ENCODE data around the gene NUS1. TPM values are rescaled to one million over a fixed set of nuclear protein-coding genes. Genes with fewer than 3 reads are reported as not detected.

Gene NUS1
- total and polyA plus RNA-seq, 2 of the 13 experiments (the other 11 are each of a cell fraction or from before 2014, with no cell fraction given) = 18.3 to 18.6 TPM

- H3K9ac ChIP-seq (ENCODE audit: insufficient read depth, low read depth, low read length) = no peak overlapping the region
- WGBS (ENCODE audit: low lambda C conversion rate) = 92% methylated on average over 1 of the region's 1 CpG
- no peak for DNase-seq (ENCODE audit: low spot score)
- in situ Hi-C loops (cut with HindIII; ENCODE audit: extremely low pct_ligation_motif_present, low pct_unique_long_range_greater_than_20kb) (no loop called here), intact Hi-C loops (cut with micrococcal nuclease; ENCODE audit: unreplicated experiment) (no loop called here)
- ChIA-PET CTCF (ENCODE audit: low intra/inter-chr PET ratio, low total read pairs) (no interaction called here), POLR2A (no interaction called here)
- no peak overlapping the region for H3K27ac ChIP-seq (ENCODE audit: extremely low read length, insufficient read depth, low read length)
- TF ChIP-seq CEBPB (IDR thresholded peaks at IDR 0.05; ENCODE audit: borderline replicate concordance, low read depth, low read length) = peak; percentile 70; the same call in 1 of the 2 replicates
- TF ChIP-seq ATF7 (IDR thresholded peaks at IDR 0.05) = peak; percentile 8; the same call in 1 of the 2 replicates
- TF ChIP-seq ATF7 (CRISPR knock-in tag; IDR thresholded peaks at IDR 0.05) = no peak
- no peak for TF ChIP-seq DNMT1 (CRISPR knock-in tag; IDR thresholded peaks at IDR 0.05)
- peaks cover 3 to 30% of the 10 kb centered on the region in 2 experiments; a peak in 4 of 5 replicates for H3K36me3 ChIP-seq (replicated peaks in 1 of 2; ENCODE audit: control insufficient read depth in 1 of 2, insufficient read depth in 2 of 2, low read length in 2 of 2)
- H3K4me2 ChIP-seq (ENCODE audit: low read depth, low read length) = no peak overlapping the region
- no peak overlapping the region for H2AFZ ChIP-seq (ENCODE audit: low read length)
- peaks cover 98% of the 10 kb centered on the region for H3K79me2 ChIP-seq (ENCODE audit: insufficient read depth, low read length)
- H3K9me3 ChIP-seq (ENCODE audit: low read length) = no peaks in the 10 kb centered on the region
- no peak for FAIRE-seq
- peaks cover 39% of the 10 kb centered on the region for H3K4me1 ChIP-seq (ENCODE audit: insufficient read depth, low read length)
- no TSS peak for BruUV-seq (replicated peaks)
- no peaks in the 10 kb centered on the region for H3K27me3 ChIP-seq (ENCODE audit: control insufficient read depth in 1 of 2, insufficient read depth in 2 of 2, low read length in 2 of 2)
- no peak for ATAC-seq
- H3K4me3 ChIP-seq (replicated peaks in 1 of 3; ENCODE audit: insufficient read depth in 1 of 3, low read depth in 2 of 3, low read length in 3 of 3) = no peak overlapping the region
- peaks cover 56% of the 10 kb centered on the region for H4K20me1 ChIP-seq (ENCODE audit: insufficient read depth, low read length)
Observed at GRCh38 chr6:117684749-117685148, 9.5 kb downstream of the NUS1 start.

- Histone ChIP-seq H4K20me1 (ENCODE audit: insufficient read depth, low read length) (peaks cover 57% of the 10 kb centered on the region), H3K36me3 (replicated peaks in 1 of 2; ENCODE audit: control insufficient read depth in 1 of 2, insufficient read depth in 2 of 2, low read length in 2 of 2) (peaks cover 3 to 25% of the 10 kb centered on the region in 2 experiments; a peak in 4 of 5 replicates), H3K9me3 (ENCODE audit: low read length) (no peaks in the 10 kb centered on the region), H3K4me2 (ENCODE audit: low read depth, low read length) (no peak overlapping the region), H3K4me3 (replicated peaks in 1 of 3; ENCODE audit: insufficient read depth in 1 of 3, low read depth in 2 of 3, low read length in 3 of 3) (no peak overlapping the region), H3K79me2 (ENCODE audit: insufficient read depth, low read length) (peaks cover 98% of the 10 kb centered on the region), H3K9ac (ENCODE audit: insufficient read depth, low read depth, low read length) (no peak overlapping the region), H2AFZ (ENCODE audit: low read length) (no peak overlapping the region), H3K27ac (ENCODE audit: extremely low read length, insufficient read depth, low read length) (no peak overlapping the region), H3K27me3 (ENCODE audit: control insufficient read depth in 1 of 2, insufficient read depth in 2 of 2, low read length in 2 of 2) (no peaks in the 10 kb centered on the region), H3K4me1 (ENCODE audit: insufficient read depth, low read length) (peaks cover 33% of the 10 kb centered on the region)
- WGBS (ENCODE audit: low lambda C conversion rate) = 94% methylated on average over 2 of the region's 2 CpGs
- ATAC-seq (no peak), DNase-seq (ENCODE audit: low spot score) (no peak), FAIRE-seq (no peak)
- intact Hi-C loops (cut with micrococcal nuclease; ENCODE audit: unreplicated experiment) = no loop called here
- in situ Hi-C loops (cut with HindIII; ENCODE audit: extremely low pct_ligation_motif_present, low pct_unique_long_range_greater_than_20kb) = no loop called here
- CTCF ChIA-PET (ENCODE audit: low intra/inter-chr PET ratio, low total read pairs) = no interaction called here
- no TSS peak for BruUV-seq (replicated peaks)
- no peak for TF ChIP-seq JUNB (CRISPR knock-in tag; IDR thresholded peaks at IDR 0.05; ENCODE audit: borderline replicate concordance)
- peak; percentile 75 for TF ChIP-seq ZNF121 (CRISPR knock-in tag; IDR thresholded peaks at IDR 0.05)
- TF ChIP-seq, protein P1, sequence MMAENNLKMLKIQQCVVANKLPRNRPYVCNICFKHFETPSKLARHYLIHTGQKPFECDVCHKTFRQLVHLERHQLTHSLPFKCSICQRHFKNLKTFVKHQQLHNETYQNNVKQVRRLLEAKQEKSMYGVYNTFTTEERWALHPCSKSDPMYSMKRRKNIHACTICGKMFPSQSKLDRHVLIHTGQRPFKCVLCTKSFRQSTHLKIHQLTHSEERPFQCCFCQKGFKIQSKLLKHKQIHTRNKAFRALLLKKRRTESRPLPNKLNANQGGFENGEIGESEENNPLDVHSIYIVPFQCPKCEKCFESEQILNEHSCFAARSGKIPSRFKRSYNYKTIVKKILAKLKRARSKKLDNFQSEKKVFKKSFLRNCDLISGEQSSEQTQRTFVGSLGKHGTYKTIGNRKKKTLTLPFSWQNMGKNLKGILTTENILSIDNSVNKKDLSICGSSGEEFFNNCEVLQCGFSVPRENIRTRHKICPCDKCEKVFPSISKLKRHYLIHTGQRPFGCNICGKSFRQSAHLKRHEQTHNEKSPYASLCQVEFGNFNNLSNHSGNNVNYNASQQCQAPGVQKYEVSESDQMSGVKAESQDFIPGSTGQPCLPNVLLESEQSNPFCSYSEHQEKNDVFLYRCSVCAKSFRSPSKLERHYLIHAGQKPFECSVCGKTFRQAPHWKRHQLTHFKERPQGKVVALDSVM (CRISPR knock-in tag; IDR thresholded peaks at IDR 0.05) = peak; percentile 68; the same call in 1 of the 2 replicates
- no peak for TF ChIP-seq PLRG1 (conservative IDR thresholded peaks at IDR 0.05)
- POLR2A ChIA-PET = no interaction called here
Observed at GRCh38 chr6:117685359-117685758, 10.1 kb downstream of the NUS1 start.

Measured in HepG2 (cell line).